ENCODE measurements around the gene HCFC1. TPM values are rescaled to one million over a fixed set of nuclear protein-coding genes. Genes with fewer than 3 reads are reported as not detected.
A peak's percentile ranks its signal among the peaks of the same experiment; 100 is the strongest.

HCFC1 gene
- total RNA-seq, 1 donor from 2014 or later = 59.7 TPM

GRCh38 chrX:153968255-153968654, 3.4 kb downstream of the HCFC1 start:
- no peak for DNase-seq (ENCODE audit: low read depth)
- H3K4me3 ChIP-seq (ENCODE audit: low read depth, low read length) = peak overlapping the region; percentile 83
- no peak for TF ChIP-seq CTCF (conservative IDR thresholded peaks at IDR 0.05; ENCODE audit: low read depth, low read length)

- H3K4me3 ChIP-seq (ENCODE audit: low read depth, low read length) = no peak overlapping the region
- no peak for TF ChIP-seq CTCF (conservative IDR thresholded peaks at IDR 0.05; ENCODE audit: low read depth, low read length)
- no peak for DNase-seq (ENCODE audit: low read depth)
Observed at GRCh38 chrX:153967536-153968224, 3.9 kb downstream of the HCFC1 start.

- no peak overlapping the region for H3K4me3 ChIP-seq (ENCODE audit: low read depth, low read length)
- TF ChIP-seq CTCF (conservative IDR thresholded peaks at IDR 0.05; ENCODE audit: low read depth, low read length) = no peak
- no peak for DNase-seq (ENCODE audit: low read depth)
Observed at GRCh38 chrX:153966841-153967535, 4.6 kb downstream of the HCFC1 start.

- H3K4me3 ChIP-seq (ENCODE audit: low read depth, low read length) = no peak overlapping the region
- DNase-seq (ENCODE audit: low read depth) = no peak
- TF ChIP-seq CTCF (conservative IDR thresholded peaks at IDR 0.05; ENCODE audit: low read depth, low read length) = no peak
Observed at GRCh38 chrX:153966283-153966688, 5.3 kb downstream of the HCFC1 start.

GRCh38 chrX:153965406-153965805, 6.2 kb downstream of the HCFC1 start:
- no peak overlapping the region for H3K4me3 ChIP-seq (ENCODE audit: low read depth, low read length)
- no peak for DNase-seq (ENCODE audit: low read depth)
- TF ChIP-seq CTCF (conservative IDR thresholded peaks at IDR 0.05; ENCODE audit: low read depth, low read length) = no peak

- no peak for DNase-seq (ENCODE audit: low read depth)
- H3K4me3 ChIP-seq (ENCODE audit: low read depth, low read length) = no peak overlapping the region
- no peak for TF ChIP-seq CTCF (conservative IDR thresholded peaks at IDR 0.05; ENCODE audit: low read depth, low read length)
Observed at GRCh38 chrX:153964105-153964504, 7.5 kb downstream of the HCFC1 start.

GRCh38 chrX:153963546-153963945, 8.1 kb downstream of the HCFC1 start:
- DNase-seq (ENCODE audit: low read depth) = no peak
- no peak overlapping the region for H3K4me3 ChIP-seq (ENCODE audit: low read depth, low read length)
- TF ChIP-seq CTCF (conservative IDR thresholded peaks at IDR 0.05; ENCODE audit: low read depth, low read length) = no peak
